Epithelial cell of esophagus (primary cell): ENCODE measurements around the gene GJD4.

Source experiments
- DNase-seq: peaks from one replicate; pipeline ENCODE4 v3.0.0; 2010; ENCODE audit warnings: low read depth
- H3K4me3 ChIP-seq: 2 replicates; pipeline ENCODE4 v1.5.1; 2011; ENCODE audit warnings: mild to moderate bottlenecking, low read length, control low read depth
- TF ChIP-seq, protein P1 (sequence below): IDR thresholded peaks from 2 replicates; pipeline ENCODE4 v1.5.1; 2011; ENCODE audit warnings: low read depth, mild to moderate bottlenecking, low read length, control low read depth, inconsistent platforms; ENCODE audit not compliant: insufficient read depth; ENCODE audit errors: missing control alignments

Gene GJD4

DNA sequence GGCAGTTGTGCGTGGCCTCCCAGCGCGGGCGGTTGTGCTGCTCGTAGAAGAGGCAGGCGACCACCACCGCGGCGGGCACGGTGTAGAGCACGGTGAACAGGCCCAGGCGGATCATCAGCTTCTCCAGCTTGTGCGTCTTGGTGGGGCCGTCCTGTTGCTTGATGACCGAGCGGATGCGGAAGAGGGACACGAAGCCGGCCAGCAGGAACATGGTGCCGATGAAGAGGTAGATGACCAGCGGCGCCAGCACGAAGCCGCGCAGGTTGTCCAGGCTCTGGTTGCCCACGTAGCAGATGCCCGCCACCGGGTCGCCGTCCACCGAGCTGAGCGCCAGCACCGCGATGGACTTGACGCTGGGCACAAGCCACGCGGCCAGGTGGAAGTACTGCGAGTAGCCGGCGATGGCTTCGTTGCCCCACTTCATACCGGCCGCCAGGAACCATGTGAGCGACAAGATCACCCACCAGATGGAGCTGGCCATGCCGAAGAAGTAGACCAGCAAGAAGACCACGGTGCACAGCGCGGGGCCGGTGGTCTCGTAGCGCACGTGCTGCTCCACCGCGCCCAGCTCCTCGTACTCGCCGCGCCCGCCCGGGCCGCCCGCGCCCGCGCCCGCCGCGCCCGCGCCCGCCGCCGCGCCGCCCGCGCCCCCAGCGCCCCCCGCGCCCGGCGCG is 34.7 kb downstream of the GJD4 start:
- TF ChIP-seq, protein P1, sequence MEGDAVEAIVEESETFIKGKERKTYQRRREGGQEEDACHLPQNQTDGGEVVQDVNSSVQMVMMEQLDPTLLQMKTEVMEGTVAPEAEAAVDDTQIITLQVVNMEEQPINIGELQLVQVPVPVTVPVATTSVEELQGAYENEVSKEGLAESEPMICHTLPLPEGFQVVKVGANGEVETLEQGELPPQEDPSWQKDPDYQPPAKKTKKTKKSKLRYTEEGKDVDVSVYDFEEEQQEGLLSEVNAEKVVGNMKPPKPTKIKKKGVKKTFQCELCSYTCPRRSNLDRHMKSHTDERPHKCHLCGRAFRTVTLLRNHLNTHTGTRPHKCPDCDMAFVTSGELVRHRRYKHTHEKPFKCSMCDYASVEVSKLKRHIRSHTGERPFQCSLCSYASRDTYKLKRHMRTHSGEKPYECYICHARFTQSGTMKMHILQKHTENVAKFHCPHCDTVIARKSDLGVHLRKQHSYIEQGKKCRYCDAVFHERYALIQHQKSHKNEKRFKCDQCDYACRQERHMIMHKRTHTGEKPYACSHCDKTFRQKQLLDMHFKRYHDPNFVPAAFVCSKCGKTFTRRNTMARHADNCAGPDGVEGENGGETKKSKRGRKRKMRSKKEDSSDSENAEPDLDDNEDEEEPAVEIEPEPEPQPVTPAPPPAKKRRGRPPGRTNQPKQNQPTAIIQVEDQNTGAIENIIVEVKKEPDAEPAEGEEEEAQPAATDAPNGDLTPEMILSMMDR, result peak; percentile 27
- DNase-seq, result peak; percentile 53
- H3K4me3 ChIP-seq, result peak overlapping the region; percentile 56

DNA sequence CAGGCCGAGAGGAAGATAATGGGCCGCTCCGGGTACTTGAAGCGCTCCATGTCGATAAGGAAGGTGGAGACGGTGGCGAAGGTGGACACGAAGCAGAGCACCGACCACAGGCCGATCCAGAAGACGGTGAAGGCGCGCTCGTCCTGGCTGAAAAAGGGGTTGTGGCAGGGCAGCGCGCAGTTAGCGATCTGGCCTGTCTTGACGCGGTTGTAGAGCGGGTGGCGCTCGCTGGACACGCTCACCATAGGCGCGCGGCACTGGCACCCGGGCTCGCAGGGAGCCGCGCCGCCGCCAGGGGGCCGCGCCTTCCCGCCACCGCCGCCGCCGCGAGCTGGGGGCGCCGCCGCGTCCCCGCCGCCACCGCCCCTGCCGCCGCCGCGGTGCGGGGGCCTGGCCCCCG is 35.3 kb downstream of the GJD4 start:
- peak overlapping the region; percentile 56 for H3K4me3 ChIP-seq
- peak; percentile 79 for DNase-seq
- TF ChIP-seq, protein P1, result peak; percentile 27

DNA sequence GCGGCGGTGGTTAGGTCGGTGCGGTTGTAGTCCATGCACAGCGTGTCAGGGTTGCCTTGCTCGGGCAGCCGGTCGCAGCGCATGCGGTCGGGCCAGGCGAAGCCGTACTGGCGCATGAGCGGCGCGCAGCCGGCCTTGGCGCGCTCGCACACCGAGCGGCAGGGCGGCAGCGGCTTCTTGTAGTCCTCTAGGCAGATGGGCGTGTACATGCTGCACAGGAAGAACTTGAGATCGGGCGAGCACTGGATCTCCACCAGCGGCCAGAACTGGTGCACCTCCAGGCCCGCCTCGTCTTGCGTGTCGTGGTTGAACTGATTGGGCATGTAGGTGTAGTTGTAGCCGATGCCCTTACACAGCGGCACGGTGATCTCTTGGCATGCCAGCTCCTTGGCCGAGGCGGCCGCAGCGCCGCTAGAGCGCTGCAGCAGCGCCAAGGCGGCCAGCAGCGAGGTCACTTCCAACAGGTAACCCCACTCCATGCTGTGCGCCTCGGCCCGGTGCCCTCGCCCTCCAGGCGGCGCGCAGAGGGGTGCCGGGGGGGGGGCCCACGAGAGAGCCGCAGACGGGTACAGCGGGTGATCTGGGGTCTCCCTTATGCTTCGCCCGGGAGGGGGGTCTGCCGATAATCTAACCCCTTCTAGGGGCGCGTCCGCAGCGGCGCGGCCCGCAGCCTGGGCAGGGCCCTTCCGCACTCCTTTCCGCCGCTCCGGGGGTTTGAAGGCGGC is 36.0 kb downstream of the GJD4 start:
- peak; percentile 94 for DNase-seq
- peak overlapping the region; percentile 52 for H3K4me3 ChIP-seq
- TF ChIP-seq, protein P1, result peak; percentile 2

DNA sequence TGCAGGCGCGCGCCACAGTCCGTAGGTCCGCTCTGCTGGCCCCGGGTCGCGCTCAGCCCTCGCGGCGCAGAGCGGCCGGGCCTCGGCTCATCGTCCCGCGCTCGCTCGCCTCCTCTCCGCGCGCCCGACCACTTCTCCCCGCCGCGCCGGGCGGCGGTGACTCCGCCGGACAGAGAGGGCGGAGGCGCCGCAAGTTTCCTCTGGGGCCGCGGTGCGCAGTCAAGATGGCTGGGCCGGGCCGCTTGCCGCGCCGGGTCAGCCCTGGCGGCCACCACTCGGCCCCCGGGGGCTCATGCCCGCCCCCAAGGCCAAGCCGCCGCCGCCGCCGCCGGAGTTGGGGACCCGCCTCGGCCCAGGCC is 36.5 kb downstream of the GJD4 start:
- peak; percentile 39 for DNase-seq
- H3K4me3 ChIP-seq, result peak overlapping the region; percentile 52
- TF ChIP-seq, protein P1, result no peak

DNA sequence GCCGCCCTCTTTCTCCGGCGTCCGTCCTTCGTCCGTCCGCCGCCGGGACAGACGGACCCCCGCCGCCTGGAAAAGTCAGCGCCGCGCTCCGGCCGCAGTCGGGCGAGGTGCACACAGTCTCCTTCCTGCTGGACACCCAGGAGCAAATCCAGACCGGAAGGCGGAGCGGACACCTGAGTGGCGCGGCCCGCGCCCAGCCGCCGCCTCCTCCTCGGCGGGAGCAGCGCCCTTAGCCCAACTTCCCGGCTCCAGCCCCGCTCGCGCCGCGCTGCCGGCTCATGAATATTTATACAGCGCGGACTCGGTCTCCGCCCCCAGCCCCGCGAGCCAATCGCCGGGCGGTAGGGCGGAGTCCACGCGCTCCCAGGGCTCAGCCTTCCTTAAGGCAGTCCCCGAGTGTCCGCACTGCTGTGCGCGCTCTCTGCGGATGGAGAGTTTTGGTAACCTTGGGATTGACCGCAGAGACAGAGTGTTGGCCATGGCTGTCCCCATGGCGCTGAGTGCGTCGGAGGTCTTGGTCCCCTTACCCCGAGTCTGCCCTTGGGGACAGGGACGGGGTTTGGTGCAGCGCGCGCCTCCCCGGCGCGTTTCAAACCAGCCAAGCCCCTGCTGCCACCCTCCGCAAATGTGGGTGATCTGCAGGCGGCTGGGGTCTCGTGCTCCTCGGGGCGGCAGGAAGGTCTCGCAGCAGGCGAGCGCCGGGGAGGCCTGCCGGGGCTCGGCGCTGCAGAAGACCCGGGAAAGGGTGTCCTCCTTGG is 37.1 kb downstream of the GJD4 start, which contains the start of gene FZD8:
TSS of gene FZD8 (minus strand) at position 262 of the 758 bp plus-strand sequence. CDS start 867 bp downstream, outside the sequence.
- DNase-seq, result peak; percentile 96
- TF ChIP-seq, protein P1, result no peak
- H3K4me3 ChIP-seq, result peak within 1 kb of the TSS; percentile 52

DNA sequence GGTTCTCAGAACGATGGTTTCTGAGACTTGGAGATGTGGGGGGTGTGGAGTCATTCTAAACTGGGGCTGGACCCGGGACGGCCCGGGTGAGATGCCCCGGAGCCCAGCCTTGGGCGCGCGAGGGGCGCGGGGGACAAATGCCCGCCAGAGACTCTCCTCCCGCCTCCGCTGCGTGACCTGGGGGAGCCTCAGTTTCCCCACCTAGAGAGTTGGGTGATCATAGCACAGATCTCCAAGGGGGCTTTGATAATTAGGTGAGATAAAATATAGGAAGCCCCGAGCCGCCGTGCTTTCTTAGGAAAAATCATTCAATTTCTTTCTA is 37.6 kb downstream of the GJD4 start:
- TF ChIP-seq, protein P1, result no peak

More for the DNA sequence above, 37.6 kb downstream of the GJD4 start:
- no peak for DNase-seq
- peak overlapping the region; percentile 52 for H3K4me3 ChIP-seq
